GM12864 (cell line): Measurements from ENCODE around the gene PIP5KL1.

ENCODE experiments used
- DNase-seq: peaks from one replicate; pipeline ENCODE4 v3.0.0-alpha.2; 2011; ENCODE audit warnings: low read depth
- H3K4me3 ChIP-seq: 2 replicates; pipeline ENCODE4 v1.5.1; 2011; ENCODE audit warnings: mild to moderate bottlenecking, low read depth, low read length, control low read depth
- TF ChIP-seq, protein P1 (sequence below): IDR thresholded peaks from 2 replicates; pipeline ENCODE4 v1.5.1; 2011; ENCODE audit warnings: low read depth, mild to moderate bottlenecking, moderate library complexity, low read length, control low read depth, inconsistent platforms; ENCODE audit errors: missing control alignments

PIP5KL1 gene

DNA sequence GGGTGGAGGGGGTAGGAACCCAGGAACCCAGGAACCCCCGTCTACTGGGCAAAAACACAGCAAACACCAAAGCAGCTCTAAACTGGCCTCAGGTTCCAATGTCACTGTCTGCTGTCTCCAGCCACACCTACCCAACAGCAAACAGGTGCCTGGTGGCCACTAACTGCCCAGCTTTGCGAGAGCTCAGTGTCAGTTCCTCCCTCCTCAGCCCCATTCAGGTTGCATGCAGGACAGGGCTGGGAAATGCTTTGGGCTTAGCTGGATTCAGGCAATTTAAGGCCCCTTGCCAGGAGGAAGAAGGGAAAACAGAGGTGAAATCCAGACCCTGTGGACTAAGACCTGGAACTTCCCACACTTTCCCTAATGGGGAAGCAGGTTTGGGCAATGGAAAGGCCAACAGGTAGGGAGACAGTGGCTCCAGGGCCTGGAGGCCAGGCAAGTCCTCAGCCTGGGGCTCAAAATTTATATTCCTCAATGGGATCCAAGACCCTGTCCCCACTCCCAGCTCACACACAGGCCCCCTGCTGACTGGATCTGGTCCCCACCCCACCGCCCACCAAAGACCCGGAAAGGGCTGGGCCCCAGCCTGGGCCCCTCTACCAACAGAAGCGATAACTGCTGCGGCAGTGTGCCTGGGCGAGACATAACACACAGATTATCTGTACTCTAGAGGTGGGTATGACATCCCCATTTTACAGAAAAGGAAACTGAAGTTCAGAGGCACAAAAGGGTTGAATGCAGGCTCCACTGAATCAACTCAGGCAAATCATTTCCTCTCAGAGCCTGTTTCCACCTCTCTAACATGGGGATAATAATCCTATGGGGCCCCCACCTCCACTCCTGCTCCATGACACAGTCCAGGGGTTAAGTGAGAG lies 46.7 kb upstream of the PIP5KL1 start:
- DNase-seq: no peak
- TF ChIP-seq, protein P1, sequence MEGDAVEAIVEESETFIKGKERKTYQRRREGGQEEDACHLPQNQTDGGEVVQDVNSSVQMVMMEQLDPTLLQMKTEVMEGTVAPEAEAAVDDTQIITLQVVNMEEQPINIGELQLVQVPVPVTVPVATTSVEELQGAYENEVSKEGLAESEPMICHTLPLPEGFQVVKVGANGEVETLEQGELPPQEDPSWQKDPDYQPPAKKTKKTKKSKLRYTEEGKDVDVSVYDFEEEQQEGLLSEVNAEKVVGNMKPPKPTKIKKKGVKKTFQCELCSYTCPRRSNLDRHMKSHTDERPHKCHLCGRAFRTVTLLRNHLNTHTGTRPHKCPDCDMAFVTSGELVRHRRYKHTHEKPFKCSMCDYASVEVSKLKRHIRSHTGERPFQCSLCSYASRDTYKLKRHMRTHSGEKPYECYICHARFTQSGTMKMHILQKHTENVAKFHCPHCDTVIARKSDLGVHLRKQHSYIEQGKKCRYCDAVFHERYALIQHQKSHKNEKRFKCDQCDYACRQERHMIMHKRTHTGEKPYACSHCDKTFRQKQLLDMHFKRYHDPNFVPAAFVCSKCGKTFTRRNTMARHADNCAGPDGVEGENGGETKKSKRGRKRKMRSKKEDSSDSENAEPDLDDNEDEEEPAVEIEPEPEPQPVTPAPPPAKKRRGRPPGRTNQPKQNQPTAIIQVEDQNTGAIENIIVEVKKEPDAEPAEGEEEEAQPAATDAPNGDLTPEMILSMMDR: no peak
- peak overlapping the region; percentile 85 for H3K4me3 ChIP-seq

DNA sequence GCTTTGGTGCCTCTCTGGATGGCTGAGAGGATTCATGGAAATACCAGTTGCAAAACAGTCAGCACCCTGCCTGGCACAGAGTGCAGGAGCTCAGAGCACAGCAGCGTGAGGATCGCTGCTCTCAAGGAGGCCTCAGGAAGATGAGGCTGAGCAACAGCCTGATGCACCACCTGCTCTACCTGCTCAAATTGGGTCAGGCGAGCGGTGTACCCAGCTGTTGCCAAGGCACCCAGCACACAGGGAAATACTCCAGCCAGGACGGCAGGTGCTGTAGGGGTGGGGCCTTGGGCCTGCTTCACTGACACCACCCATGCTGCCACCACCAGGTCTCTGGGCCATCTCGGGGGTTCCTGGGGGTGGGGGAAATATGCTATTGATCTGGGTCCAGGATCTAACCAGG lies 45.9 kb upstream of the PIP5KL1 start:
- DNase-seq: no peak
- no peak overlapping the region for H3K4me3 ChIP-seq
- TF ChIP-seq, protein P1: no peak

DNA sequence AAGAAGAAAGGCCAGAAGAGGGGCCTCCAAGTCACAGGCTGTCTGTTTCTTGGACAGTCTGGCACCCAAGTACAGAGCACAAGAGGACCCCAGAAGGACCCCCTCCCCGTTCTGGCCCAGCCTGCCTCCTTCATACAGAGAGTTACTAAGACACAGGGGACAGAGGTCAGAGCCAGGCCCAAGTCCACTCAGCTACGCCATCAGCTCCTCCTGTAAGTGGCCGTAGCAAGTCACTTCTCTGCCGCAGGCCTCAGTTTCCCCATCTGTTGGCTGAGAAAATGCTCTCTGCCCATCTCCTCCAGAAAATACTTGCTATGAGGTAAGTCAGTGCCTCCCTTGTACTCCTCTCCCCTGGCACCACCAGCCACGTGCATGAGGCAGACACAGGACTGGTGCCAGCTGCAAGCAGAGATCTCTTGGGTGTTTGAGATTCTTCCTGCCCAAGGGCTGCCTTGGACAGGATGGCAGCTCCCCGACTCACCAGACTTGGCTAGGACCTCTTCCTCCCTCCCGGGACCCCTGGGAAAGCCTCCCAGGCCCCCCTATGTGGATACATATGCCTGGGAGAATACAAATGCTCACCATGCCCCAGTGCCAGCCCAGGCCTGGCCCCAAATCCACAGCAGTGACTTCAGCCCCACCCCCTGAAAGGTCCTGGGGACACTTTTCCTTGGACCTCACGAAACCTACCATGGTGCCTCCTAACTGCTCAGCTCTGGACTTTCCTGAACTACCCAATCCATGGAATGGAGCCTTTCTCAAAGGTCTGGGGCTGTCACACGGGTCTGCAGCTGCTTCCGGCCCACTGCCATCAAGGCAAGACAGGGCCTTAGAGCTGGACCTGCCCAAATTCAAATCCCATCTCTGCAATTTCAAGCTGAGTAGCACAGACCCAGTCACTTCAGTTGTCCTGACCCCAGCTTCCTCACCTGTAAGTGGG lies 45.1 kb upstream of the PIP5KL1 start:
- TF ChIP-seq, protein P1: no peak
- no peak for DNase-seq
- H3K4me3 ChIP-seq: no peak overlapping the region

DNA sequence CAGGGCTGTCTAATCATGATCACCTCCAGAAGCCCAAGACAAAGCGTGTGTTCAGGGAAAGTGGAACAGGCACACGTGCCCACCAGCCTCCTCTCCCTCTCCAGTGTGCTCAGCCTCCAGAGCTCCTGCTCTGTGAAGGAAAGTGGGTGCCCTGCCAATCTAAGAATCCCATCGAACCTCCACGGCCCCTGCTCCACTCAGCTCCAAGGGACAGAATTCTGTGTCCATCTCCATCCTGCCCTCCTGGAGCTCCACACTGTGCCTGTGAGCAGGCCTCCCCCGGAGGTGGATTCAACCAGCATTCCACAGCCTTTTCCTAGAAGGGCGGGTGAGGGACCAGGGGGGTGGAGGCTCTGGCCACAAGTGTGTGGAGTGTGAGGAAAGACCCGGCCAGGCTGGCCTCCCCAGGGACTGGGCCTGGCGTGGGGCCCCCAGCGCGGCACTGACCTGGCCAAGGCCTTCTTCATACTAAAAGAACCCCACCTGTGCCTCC lies 44.2 kb upstream of the PIP5KL1 start:
- H3K4me3 ChIP-seq: no peak overlapping the region
- no peak for DNase-seq
- TF ChIP-seq, protein P1: no peak

DNA sequence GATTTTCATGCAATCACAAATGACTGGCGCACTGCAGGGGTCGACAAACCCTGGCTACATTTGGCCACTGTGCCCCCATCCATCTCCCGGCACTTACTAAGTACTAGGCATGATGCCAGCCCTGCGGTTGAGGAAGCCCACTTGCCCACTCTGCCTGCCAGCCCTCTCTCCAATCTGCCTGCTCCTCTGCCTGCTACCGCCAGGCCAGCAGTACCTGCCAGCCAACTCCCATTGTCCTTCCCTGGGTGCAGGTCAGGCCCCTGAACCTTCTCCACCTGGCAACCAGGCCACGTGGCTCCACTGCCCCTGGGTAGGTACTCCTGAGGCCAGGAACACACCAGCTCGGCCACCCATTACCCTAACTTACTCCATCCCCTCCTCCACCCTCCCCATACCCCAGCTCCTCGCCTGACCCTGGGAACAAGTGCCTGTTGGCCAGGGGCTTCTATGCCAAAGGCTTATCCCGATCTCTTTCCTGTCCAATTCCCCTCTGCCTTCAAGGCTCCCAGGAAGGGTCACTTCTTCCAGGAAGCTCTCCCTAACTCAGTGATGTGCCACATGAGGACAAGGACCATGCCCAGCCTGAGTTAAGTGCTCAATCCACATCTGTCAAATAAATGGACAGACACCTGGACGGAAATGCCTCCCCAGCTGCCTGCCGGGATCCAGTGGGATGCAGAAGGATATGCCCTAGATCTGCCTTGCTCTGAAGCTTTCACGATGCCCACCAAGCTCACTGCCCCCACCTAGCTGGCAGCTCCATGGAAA lies 43.6 kb upstream of the PIP5KL1 start:
- no peak overlapping the region for H3K4me3 ChIP-seq
- no peak for DNase-seq
- TF ChIP-seq, protein P1: no peak
